ENCODE measurements around the gene GNAQ.

The GNAQ gene

DNA sequence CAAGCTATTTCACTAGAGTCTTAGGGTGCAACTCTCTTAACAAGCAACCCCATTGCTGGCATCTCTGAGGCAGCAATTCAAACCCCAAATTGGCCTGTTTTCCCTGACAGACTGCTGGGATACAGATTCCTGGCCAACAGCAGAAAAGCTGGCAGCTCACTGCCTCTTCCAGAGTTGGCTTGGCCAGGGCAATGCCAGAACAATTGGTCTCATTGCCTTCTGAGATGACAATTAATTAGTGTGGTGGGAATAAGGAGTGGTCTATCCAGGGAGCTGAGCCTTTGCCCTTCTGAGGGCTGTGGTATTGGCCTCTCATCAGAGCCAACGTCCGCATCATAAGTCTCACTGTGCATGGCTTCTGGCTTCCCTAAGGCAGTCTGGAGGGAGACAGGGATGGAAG lies 183.2 kb downstream of the GNAQ start:
- no peak for DNase-seq (ENCODE audit: low read depth in 1 of 2, low spot score in 1 of 2)

DNA sequence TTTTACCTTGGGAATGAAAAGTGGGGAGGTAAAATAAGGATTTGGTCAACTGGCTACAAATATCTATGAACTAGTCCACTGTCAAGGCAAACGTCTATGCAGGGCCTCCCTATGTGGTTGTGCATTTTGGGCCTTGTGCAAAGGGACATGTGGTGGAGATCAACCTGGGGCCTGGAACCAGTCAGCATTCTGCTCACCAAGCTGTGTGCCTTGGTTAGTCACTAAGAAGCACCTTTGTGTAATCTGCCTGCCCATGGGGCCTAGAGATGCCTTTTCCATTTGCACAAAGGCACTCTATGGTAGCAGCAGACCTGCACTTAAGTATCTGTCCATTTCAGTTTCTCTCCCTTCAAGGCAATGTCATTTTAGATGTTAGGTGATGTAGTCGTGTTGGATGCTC lies 184.0 kb downstream of the GNAQ start:
- DNase-seq (ENCODE audit: low read depth in 1 of 2, low spot score in 1 of 2) = no peak

DNA sequence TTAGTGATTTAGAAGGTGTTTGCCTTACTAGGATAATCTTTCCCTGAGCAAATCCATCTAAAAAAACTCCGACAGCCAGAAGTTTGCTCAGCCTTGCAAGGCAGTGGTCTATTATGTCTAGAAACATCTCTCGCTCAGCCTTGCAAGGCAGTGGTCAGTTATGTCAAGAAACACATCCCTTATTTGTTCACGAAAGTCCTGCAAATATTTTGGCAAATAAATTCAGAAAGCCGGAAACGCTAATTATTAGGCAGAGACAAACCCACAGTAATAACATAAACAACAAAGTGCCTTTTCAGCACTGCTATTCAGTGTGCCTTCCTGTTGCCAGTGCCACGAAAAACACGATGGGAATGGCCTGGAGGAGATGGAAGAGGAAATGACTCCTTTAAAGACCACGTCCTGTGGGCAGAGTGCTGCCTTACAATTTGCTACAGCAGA lies 184.5 kb downstream of the GNAQ start:
- DNase-seq (ENCODE audit: low read depth in 1 of 2, low spot score in 1 of 2) = no peak

DNA sequence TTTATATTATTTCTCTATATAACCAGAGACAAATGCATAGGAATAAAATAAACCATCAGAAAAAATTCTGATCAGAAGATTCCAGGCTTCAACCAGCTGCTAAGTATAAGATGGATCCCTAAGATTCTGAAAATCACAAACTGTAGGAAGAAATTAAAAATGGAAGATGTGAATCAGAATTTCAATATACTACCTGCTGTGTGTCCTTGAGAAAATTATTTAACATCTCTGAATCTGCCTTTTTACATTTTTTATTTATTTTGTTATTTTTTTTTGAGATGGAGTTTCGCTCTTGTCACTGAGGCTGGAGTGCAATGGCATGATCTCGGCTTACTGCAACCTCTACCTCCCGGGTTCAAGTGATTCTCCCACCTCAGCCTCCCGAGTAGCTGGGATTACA lies 187.2 kb downstream of the GNAQ start:
- no peak for DNase-seq (ENCODE audit: low read depth in 1 of 2, low spot score in 1 of 2)

DNA sequence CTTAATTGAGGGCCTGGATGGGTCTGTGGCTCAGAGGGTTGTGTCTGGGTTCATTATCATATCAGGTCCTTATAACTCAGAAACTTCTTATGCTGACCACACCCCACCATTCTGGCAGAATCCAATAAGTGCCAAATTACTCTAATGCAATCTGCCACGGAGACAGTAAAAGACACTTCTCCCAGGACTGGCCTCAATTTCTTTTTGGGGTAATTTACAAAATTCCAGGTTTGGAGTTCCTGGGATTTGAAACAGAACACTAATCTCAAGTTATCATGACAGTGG lies 187.8 kb downstream of the GNAQ start:
- DNase-seq (ENCODE audit: low read depth in 1 of 2, low spot score in 1 of 2) = no peak

DNA sequence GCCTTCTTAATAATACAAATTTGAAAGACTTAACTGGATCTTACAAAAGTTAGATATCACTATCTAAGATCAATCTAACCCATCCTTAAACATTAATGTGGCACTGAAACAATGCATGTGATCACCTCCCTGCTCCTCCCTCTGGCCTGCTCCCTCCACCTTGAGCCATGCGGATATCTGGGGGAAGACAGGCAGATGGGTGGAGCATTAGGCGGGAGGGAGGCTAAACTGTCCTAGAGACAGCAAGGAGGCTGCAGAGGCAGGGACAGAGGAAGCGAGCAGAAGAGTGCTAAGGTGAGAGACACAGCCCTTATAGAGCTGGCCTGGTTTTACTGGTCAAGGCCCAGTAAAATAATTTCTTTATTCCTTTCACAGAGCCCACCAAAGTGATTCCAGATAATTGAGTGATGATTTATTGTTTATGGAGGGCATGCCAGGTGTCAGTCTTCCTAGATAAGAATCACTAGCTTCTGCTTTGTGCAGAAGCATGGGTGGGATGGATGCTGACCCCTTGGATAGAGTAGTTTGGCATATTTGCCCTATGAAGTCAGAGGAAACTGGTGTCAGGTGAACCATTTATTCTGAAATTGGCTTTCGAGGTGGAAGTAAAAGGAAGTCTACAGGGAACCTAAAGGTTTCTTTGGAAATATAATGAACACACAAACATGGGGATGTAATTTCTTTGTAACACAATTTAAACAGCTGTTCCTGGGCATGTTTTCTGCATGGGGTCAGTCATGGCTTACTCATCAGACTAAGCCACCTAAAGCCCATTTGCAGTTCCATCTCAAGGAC lies 188.3 kb downstream of the GNAQ start:
- no peak for DNase-seq (ENCODE audit: low read depth in 1 of 2, low spot score in 1 of 2)

DNA sequence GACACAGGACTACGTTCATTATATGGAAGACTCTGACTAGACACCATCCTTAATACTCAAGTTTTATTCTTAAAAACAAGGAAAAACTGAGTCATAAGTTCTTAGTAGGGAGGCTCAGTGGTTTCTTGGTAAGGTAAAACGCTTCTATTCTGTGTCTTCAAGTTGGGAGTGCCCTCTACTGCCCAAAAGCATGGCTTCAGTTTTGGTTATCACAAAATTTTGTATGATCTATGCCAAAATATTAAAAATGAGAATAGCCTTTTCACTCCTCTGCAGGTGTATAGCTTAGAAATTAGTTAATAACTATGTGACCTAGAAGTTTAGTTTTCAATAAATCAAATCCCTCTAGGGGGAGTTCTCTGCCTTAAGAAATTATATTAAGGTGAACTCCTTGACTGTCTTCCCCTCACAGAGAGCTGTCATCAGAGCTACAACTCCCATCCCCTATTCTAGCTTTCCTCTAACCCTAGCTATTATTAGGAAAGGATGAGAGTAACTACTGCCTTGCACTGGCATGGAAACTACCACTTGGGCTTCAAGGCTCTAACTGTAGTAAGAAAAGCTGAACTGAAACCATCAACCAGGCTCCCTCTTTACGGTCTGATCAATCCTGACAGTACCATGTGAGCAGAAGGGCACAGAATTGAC lies 189.7 kb downstream of the GNAQ start:
- no peak for DNase-seq (ENCODE audit: low read depth in 1 of 2, low spot score in 1 of 2)

DNA sequence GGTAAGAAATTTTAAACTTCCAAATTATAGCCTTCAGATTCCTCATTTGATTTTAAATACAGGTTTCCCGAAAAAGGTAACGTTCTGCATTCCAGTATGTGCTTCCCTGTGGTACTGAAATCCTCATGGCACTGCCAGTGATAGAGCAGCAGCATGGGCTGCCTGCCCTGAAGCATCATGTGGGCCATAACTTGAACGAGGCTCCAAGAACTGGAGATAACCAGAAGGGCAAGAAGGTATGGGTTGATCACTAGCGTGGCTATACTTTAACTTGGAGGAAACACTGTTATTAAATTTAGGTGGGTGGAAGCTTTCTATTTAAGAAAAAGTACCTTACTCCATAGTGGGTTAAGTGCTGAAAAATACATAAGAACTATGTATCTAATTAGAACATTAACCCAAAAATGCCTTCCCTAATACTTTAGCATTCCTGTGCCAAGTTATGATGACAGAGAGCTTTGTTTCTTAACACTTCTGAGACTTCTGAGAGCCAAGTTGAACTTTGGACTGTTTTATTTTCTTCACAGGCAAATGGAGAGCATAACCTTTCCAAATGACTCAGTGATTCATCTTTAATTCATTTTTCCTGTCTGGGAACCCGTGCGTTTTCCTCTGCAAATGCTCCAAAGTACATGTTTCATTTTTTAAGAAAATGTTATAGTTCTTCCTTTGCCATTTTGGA lies 192.0 kb downstream of the GNAQ start:
- DNase-seq (ENCODE audit: low read depth in 1 of 2, low spot score in 1 of 2) = no peak

DNA sequence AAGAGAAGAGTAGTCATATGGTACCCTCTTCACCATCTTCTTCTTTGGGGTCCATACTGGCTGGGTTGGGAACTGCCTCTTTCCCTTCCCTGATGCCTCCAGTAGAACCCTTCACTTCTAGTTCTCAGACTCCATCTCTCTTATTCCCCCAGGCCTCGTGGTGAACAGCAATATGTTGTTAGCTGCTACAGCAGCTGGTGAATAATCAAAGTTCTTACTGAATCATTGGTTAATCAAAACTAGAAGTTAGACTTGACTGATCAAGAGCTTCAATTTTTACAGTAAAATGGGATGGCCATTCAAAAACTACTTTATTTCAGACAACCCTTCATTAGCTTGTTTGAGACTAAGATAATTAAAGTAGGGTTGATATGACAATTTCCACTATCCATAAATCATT lies 192.6 kb downstream of the GNAQ start:
- DNase-seq (ENCODE audit: low read depth in 1 of 2, low spot score in 1 of 2) = no peak

DNA sequence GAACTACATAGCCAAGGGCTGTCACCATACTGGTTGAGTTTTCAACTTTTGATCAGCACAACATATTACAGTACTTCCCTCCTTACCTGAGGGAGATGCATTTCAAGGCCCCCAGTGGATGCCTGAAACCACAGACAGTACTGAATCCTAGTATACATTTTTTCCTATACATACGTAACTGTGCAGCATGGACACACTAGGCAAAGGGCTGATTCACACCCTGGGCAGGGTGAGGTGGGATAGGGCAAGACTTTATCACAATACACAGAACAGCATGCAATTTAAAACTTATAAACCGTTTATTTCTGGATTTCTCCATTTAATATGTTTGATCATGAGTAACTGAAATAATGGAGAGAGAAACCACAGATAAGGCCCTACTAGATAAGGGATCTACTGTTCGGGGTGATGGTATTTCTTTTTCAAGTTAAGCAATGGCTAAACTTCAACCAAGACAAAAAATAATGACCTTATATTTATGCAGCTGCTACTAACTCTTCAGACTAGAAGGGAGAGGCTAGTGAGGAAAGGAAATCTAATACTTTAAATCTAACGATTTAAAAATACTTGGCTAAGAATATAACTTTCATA lies 196.6 kb downstream of the GNAQ start:
- DNase-seq (ENCODE audit: low read depth in 1 of 2, low spot score in 1 of 2) = no peak

DNA sequence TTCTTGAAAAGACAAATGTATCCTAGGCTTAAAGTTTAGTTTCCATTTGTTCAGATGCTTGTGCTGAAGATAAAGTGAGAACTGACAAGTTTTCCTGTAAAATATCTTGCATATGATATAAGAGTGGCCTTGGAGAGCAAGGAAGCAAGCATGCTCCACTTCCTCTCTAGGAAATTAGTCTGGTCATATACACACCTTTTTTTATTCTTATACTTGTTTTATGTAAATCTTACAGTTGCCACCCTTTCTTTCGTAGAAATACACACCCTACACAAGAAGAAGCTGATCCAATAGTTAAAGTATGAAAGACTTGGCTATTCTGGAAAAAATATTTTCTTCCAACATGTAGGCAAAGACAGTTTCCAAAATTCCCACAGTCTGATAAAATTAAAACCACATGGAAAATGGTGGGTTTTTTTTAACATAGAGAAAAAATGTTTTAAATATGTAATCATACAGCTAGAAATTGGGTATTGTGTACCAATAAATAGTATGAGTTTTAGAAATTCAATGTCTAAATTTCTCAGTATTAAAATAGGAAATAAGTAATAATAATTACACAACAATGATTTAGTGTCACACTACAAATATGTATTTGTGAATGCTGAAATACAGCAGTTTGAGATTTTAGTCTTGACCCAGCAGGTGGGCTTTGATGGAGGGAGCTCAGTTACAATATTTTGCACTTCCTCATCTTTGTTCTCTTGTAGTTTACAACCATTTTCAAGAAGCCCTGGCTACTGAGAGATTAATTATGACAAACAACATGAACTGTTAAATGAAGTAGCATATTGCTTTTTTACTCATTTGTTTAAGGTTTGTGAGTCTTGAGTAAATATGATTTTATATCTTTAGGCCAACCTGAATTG lies 197.8 kb downstream of the GNAQ start:
- no peak for DNase-seq (ENCODE audit: low read depth in 1 of 2, low spot score in 1 of 2)

DNA sequence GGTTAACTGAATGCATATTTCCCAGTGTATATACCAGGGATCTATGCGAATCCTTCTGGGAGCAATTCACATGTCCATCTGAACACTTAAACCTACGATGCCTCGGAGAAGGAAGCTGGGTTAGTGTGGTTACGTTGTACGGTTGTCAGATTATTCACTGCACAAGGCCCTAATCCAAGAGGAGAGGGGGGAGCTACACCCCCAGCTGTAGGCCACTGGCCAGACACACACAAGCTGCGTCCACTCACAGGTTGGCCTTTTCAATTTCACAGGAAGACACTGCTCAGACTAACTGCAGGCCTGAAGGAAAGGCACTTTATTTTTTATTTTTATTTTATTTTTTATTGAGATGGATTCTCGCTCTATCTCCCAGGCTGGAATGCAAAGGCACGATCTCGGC lies 199.0 kb downstream of the GNAQ start:
- DNase-seq (ENCODE audit: low read depth in 1 of 2, low spot score in 1 of 2) = no peak

DNA sequence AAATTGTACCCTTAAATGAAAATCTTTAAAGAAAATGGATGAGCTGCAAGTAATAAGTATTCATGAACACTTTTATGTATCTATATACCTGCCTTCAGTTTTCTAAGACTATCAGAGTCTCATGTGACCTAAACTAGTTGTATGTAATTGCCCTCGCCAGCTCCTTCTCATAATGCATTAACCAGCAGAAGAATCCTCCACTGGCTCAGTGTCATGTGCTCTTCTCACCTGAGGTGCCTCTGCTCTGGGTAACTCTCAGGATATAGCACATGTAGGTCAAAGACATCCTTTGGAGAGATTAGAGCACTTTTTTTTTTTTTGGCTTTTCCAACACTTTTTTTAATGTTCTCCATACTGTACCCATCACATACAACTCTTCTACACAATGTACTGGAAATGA lies 199.8 kb downstream of the GNAQ start:
- DNase-seq (ENCODE audit: low read depth in 1 of 2, low spot score in 1 of 2) = no peak

DNA sequence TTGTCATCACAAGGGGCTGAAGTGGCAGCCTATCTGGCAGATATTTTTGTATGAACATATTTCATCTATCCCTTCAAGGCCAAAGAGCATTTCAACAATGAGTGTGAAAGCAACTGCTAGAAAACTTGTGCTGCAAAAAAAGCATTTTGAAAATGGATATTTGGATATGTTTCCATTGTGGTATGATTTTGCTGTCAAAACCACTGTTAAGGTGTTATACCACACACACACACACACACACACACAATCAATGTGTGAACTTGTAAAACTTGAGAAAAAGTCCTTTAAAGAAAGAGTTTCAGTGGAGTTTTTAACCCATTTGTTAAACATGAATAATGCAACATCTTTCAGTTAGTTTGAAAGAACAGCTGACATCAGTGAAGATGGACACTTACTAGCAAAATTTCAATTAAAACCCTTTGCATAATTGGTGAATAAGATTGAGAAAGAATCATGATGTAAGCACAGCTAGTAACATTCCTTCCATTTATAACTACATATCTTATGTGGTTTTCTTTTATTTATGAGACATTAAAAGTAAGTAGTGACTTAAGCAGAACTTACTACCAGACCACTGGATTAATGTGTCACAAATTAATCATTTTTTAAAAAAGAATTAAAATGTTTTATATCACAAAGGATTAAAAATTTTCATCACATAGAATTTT lies 200.9 kb downstream of the GNAQ start:
- DNase-seq (ENCODE audit: low read depth in 1 of 2, low spot score in 1 of 2) = no peak

DNA sequence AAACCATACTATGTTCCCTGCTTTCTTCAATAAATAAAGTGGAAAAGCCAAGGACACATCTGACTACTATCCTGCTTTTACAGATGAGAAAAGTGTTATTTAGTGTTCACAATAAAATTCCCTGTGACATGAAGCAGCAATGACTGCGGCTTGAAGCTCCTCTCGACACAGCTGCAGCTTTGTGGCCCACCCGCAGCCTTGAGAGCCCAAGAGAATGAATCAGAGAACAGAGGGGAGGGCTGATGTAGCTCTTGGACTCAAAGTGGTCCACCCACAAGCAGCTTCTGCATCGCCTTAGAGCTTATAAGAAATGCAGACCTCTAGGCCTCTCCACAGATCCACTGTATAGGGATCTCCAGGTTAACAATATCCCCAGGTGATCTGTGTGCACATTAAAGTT lies 202.2 kb downstream of the GNAQ start:
- DNase-seq (ENCODE audit: low read depth in 1 of 2, low spot score in 1 of 2) = no peak

DNA sequence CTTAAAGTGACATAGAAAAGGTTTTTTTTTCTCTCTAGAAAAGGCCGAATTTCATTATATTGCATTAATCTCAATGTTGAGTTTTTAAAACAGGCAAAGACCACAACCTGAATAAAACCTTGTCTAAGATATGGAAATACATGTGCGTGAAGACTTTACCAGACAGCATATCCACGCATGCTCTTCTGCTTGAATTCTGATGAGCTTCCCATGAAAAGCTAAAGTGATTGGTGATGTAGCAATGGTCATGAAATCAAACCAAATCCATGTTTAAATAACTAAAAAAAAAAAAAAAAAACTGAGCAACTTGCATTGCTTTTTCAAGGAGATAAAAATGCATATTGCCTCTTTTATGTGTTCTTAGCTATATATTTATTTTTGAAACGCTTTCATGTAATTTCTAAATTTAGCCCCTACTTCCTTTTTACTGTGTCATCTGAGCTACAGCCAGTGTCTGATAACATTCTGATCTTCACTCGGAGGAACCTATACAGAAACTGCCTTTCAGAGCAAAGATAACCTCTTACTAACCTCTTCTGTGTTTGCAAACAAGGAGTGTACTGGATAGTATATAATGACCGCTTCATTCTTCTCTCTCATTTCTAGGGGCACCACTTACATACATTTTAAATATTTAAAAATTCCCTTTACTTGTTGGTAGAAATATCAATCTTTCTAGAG lies 204.4 kb downstream of the GNAQ start:
- no peak for DNase-seq (ENCODE audit: low read depth in 1 of 2, low spot score in 1 of 2)

DNA sequence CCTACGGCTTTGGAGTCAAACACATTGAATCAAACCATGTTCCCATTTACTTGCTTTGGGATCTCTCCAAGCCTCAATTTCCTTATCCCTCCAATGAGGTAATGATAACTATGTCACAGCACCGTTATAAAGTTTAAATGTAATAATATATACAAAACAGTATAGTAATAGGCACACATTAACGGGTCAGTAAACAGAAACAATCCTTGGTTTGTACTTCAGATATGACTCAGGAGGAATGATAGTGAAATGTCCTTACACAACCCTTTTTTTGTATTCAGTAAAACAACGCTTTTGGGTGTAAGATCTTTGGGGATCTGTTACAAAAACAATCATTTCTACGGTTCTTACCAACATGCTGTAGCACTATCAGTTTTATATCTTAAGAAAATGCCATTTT lies 205.0 kb downstream of the GNAQ start:
- DNase-seq (ENCODE audit: low read depth in 1 of 2, low spot score in 1 of 2) = no peak

DNA sequence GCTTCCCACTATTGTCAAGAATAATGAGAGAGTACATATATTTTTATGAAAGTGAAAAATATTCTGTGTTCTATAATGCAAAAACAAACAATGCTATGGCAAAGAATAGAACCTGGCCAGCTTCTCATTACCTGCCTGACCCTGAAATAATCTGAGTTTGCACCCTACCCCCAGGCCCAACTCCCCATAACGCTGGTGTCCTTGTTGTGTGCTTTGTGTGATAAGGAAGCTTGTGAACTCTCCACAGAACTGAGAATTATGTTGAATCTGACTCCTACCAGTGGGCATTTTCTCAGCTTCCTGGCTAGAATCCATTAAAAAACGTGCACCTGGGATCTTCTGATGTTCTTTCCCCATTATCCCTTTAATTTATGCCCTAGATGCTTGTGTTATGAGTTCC lies 205.5 kb downstream of the GNAQ start:
- no peak for DNase-seq (ENCODE audit: low read depth in 1 of 2, low spot score in 1 of 2)

DNA sequence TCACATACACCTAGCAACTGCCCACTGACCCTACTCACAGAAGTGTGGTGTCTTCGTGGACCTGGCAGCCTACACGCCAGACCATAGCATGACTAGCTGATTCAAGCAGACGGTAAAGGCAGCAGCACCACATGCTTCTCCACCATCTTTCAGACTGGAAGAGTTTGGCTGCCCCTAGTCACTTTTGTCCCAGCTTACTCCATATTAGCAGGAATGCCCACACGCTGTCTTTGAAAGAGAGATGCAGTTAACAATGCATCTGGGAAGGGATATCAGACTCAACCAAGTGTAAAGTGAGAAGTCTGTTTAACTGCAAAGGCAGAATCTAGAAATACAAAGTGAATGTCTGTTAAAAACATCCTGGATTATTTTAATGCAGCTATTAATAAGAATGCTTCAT lies 206.2 kb downstream of the GNAQ start:
- DNase-seq (ENCODE audit: low read depth in 1 of 2, low spot score in 1 of 2) = no peak

DNA sequence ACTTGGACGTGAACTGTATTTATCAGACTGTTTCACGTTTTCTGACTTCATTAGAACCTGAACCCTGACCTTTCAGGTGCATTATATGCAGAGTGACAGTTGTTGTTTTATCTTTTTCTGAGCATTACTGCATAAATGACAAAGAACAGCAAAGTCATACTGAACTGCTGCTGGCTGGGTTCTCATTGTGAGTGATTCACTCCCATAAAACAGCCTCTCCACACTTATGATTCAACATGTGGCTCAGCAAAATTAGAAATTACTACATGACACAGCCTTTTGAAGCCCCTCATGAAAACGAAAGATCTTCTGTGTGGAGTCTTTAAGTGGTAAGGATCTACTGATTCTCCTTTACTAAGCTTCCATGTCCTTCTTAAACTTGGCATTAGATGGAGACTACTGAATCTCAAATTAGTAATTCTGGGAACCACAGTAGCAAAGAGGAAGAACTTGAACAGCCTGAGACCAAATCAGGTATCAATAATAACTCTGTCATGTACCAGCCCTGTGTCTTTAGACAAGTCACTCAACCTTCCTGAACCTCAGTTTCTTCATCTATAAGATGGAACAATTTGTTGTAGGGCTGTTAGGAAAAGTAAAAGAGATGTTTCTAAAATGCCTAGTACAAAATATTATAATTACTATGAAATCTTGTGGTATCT lies 211.2 kb downstream of the GNAQ start:
- DNase-seq (ENCODE audit: low read depth in 1 of 2, low spot score in 1 of 2) = no peak
